Glomerular endothelial cell (primary cell): ENCODE measurements around the gene PIK3AP1. TPM values are rescaled to one million over a fixed set of nuclear protein-coding genes. Genes with fewer than 3 reads are reported as not detected.

Experiments used
- DNase-seq: peaks from one replicate; pipeline ENCODE4 v3.0.0-alpha.2; 2011; ENCODE audit warnings: low read depth, low spot score; ENCODE audit errors: extremely low read depth
- total RNA-seq: library from RNA; depleted of rRNA; stranded (reverse); fragments of >200 nt; gene quantifications from 2 replicates; pipeline ENCODE4 v1.2.3, GENCODE V29; 2015

PIK3AP1 gene
- total RNA-seq, 1 donor from 2014 or later, result 0.06 TPM

- no peak for DNase-seq
Observed at GRCh38 chr10:96646751-96647166, 73.6 kb downstream of the PIK3AP1 start.

- no peak for DNase-seq
Observed at GRCh38 chr10:96646301-96646700, 74.0 kb downstream of the PIK3AP1 start.

DNA sequence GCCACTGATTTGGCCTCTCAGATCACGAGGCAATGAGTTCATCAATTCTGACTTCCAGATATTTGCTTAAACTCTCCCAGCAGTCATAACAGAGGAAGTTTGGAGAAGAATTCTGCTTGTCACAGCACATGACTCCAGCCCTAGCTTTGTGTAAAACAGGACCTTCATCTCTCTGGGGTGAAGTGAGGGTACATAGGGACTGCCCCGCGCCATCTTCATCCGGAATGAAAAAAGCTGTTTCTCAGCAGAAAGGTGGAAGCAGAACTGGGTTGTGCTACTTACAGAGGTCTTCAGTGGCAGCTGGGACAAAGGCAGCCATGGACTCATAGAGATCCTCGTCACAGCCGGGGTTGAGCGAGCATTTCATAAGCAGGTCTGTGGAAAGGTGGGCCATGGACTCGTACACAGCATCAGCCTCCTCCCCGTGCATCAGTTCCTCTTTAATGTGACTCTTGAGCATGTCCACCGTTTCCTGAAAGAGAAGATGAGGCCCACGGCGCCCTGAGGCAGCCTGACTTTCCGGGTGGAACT, 75.1 kb downstream of the PIK3AP1 start:
- DNase-seq, result no peak

- DNase-seq, result no peak
Observed at GRCh38 chr10:96643920-96644319, 76.4 kb downstream of the PIK3AP1 start.

DNA sequence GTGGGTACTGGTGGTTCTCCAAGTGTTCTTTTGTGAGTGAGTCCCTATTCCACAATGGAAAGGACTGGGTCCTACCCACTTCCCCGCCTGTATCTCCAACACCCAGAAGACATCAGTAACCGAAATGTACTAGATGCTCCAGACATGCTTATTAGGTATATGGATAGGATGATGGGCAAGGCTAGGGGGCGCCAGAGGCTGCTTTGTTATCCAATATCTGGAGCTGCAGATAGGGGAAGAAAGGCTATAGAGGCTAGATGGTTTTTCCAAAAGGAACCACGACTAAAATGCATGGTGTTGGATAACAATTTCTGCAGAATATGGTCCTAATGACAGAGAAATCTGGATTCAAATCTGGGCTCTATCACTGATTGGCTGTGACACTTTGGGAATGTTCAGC, 77.3 kb downstream of the PIK3AP1 start:
- no peak for DNase-seq

DNA sequence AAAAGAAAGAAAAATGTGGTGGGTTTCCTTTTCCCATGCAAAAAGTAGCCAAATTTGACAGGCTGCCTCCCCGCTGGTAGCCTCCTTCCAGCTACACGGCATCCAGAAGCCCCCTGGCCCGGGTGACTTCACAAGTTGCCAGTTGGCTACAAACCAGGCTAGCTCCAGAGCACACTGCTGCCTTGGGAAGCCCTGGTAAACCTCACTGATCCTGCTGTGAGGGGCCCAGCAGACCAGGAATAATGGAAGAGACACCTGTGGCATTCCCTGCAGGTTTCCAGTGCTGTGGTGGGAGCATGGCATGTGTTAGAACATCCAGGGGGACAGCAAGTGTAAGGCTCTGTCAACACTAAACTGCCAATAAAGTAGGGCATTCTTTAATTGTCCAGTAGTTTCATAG, 77.8 kb downstream of the PIK3AP1 start:
- no peak for DNase-seq

DNA sequence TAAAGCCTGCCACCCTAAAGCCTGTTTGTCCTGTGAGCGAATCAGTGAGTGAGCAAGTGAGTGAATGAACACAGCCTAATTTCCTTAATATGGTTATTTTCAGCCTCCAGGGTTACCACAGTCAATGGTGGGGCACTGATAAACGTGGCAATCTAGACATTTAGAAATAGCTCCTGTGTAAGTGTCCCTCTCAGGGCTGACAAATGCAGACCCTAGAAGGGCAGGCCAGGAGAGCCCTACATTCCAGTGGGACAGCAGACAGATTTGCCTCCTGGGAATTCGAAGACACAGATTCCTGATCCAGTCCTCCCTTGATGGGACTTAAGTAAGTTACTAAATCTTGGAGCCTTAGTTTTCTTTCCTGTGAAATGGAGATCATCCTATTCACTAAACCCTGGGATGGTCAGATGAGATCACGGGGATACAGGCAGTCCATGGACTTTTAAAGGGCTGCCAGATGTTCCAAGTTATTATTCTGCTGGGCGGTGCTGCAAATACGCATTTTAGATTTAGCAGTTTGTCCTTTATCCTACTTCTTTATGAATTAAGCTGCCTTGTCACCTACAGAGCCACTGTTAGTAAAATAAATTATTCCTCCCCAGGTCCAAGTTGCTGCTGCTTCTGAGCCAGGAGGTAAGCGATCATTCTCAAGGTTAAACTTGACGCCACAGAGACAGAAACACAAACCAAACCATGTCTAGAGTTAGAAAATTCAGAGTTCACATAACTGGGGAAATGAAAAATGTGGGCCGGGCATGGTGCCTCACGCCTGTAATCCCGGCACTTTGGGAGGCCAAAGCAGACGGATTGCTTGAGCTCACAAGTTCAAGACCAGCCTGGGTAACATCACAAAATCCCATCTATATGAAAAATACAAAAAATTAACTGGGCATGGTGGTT, 78.7 kb downstream of the PIK3AP1 start:
- no peak for DNase-seq

- no peak for DNase-seq
Observed at GRCh38 chr10:96639899-96640298, 80.4 kb downstream of the PIK3AP1 start.

GRCh38 chr10:96638696-96639095, 81.6 kb downstream of the PIK3AP1 start:
- DNase-seq, result no peak

GRCh38 chr10:96638120-96638519, 82.2 kb downstream of the PIK3AP1 start:
- DNase-seq, result no peak

DNA sequence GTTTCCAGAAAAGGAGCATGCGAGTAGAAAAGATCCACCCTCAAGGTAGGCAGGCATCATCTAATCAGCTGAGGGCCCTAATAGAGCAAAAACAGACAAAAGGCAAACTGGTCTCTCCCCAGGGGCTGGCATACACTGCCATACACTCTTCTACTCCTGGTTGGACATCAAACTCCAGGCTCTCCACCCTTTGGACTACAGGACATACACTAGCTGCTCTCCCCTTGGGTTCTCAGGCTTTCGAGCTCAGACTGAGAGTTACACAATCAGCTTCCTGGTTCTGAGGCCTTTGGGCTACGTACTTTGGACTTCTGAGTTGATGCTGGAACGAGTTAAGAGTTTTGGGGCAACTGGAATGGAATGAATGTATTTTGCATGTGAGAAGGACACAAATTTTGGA, 82.6 kb downstream of the PIK3AP1 start:
- no peak for DNase-seq

GRCh38 chr10:96636551-96636950, 83.8 kb downstream of the PIK3AP1 start:
- DNase-seq, result no peak

GRCh38 chr10:96632974-96633710, 87.2 kb downstream of the PIK3AP1 start:
- DNase-seq, result no peak

DNA sequence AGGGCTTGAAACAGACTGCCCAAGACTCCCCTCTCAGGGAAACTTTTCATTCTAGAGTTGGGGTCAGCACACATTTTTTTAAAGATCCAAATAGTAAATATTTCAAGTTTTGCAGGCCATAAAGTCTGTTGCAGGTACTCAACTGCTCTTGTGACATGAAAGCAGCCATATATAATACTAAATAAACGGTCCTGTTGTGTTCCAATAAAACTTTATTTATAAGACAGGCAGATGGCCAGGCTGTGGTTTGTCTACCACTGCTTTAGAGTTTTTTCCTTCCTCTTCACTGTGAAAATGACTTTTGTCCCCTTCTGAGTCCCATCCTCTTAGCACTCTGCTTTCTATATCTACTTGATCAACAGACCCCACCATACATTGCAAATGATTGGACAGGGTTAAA, 93.0 kb downstream of the PIK3AP1 start:
- DNase-seq, result no peak

DNA sequence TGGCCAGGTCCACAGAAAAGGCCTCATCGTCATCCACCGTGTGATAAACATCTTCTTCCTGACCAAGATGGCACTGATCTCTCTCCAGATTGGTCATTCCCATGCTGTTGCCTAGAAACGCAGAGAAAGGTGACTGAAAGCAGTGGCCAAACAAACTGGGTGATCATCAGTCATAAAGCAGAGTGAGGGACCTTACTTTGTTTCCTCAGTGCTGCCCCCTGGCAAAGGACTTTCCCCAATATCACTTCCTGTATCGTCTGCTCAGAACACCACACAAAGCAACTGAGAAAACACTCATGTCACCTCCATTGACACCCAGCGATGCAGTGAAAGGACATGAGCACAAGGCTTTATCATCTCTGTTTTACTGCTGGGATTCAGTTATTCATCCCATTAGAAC, 93.5 kb downstream of the PIK3AP1 start:
- no peak for DNase-seq

DNA sequence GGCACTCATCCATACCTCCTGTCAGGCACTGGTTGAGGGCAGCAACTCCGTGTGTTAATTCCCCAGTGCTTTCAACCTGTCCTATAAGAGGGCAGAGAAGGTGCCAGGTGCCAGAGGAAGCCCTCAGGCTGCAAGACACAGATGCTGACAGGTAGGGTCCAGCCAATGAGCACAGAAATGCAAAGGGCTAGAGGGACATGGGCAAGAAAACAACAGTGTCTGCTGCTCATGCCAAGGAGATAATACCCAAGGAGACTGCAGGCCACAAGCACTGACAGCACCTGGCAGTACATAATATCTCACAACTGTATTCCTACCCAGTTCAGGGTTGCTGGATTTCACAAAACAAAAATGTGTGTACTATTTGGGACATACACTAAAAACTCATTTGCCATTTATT, 95.1 kb downstream of the PIK3AP1 start:
- DNase-seq, result no peak

DNA sequence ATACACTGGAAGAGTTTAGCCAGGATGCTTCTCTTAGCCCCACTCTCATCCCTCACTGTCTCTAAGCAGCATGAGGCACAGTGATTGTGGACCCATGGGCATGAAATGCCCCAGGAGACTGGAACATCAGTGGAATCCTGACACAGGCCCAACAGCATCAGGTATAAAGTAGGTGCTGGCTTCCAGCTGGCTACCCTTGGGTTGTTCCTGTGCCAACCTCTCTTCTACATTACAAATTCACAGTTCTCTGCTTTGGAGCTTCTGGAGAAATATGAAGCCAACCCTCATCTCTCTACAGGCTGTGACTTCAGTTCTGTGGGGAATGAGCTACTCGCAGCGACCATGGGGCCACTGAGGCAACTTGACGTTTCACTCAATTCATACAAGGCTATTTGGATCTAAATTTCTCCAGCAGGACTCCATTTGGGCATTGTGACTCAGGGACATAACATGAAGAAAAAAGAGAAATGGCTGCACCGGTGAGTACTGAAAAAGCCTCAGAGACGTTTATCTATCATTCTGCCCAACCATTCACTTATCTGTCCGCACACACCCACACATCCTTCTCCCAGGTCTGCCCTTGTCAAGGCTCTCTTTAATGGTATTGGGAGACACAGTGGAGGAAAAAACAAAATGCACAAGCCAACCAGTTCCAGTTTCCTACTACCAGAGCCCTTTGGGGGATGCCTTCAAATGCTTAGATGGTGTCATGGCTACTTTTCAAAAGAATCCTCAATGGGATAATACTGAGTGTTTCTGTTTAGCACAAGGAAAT, 98.1 kb downstream of the PIK3AP1 start:
- DNase-seq, result no peak

- no peak for DNase-seq
Observed at GRCh38 chr10:96619796-96620773, 100.2 kb downstream of the PIK3AP1 start.

DNA sequence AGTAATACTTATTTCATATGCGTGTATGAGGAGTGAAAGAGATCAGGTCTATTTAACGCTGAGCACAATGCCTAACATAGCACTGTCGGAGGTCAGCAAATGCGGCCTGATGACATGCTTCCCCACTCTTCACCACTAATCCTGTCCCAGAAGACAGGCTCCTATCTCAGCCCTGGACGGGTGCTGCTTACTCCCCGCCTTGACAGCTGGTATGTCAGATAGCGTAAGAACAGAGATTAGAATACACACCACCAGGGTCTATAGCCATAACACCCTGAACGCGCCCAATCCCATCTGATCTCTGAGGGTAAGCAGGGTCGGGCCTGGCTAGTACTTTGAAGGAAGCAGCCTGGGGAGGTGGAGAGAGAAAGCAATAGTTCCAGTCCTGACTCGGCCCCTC, 101.2 kb downstream of the PIK3AP1 start:
- no peak for DNase-seq

DNA sequence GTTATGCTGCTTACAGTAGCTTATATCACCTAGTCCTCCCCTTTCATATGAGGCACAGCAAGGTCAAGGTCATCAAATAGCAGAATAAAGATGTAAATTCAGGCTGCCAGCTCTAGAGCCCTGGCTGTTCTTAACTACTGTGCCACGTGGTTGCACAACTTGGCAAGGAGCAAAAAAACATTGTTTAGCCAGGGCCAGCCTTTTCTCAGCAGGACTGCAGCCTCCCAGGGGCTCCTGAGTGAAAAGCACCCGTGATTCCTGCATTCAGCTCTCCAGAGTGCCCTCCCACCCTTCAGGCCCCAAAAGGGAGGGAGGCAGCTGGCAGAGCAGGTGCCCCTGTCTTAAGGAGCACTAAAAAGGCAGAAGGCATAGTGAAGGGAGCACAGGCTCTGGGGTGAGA, 101.7 kb downstream of the PIK3AP1 start:
- DNase-seq, result no peak
